ENCODE results near the gene RSPH1. TPM values are rescaled to one million over a fixed set of nuclear protein-coding genes. Genes with fewer than 3 reads are reported as not detected.

RSPH1 gene
- total RNA-seq (2022): 0.51 and 0.52 TPM in 2 replicates
- percentile 29 among the genes with signal in this experiment for Bru-seq, nascent RNA
- percentile 24 among the genes with signal in this experiment for BruChase-seq, experiment 1, labeled RNA remaining after a 6-hour chase
- BruChase-seq, experiment 2, labeled RNA remaining after a 2-hour chase: percentile 30 among the genes with signal in this experiment
- long read RNA-seq, partial matches to known transcripts: 0 of 2 reads
- long read RNA-seq, other reads (novel, unspliced or antisense): 1 of 2 reads

DNA sequence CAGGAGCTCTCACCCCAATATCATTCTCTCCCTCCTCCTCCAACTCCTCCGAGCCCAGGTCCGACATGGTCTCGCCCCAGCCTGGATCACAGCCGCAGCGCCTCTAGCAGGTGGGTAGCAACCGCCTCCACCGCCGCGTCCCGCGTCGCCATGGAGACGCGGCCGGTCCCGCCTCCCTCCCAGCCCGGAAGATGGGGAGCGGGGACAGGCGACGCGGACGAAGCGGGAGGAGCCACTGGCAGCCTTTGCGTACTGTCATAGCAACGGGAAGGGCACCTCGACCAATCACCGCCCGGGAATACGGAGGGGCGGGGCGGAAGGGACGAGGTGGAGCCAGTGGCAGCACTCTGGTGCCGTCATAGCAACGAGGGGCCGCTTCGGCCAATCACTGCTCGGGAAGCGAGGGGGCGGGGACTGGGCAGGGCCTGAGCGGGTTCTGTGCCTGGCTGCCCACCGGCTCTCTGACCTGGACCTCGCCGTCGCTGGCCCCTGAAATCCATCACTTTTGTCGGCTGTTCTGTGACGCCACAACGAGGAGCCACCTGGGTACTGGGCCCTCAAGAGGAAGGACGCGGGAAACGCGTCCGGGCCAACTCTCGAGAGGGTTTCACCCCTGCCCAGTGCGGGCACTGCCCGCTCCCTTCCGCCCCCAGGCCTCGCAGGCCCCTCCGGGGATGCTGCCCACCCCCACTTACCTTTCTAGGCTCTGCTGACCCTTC is at the start of gene RSPH1:
Gene RSPH1, minus strand, starts transcription at position 105 of the 719 bp plus-strand sequence. Its CDS starts 38 bp downstream, at position 67.
- TF ChIP-seq CTCF (IDR thresholded peaks at IDR 0.05; ENCODE audit: unreplicated experiment): no peak
- CTCF ChIA-PET: interaction anchor here (0.6 to 1.8 kb wide), 4 partner anchors 9 to 596 kb away, joined by 3 to 8 read pairs (median 4); no protein-coding TSS in a partner anchor
- Mint-ChIP-seq H3K4me1 (ENCODE audit: insufficient read depth, unreplicated experiment) (peaks cover 7% of the 10 kb centered on the region), H3K36me3 (ENCODE audit: insufficient read depth, unreplicated experiment) (no peaks in the 10 kb centered on the region), H3K9me3 (ENCODE audit: unreplicated experiment) (no peaks in the 10 kb centered on the region), H3K4me3 (ENCODE audit: unreplicated experiment) (peak within 1 kb of the TSS; percentile 85), H3K27me3 (ENCODE audit: insufficient read depth, unreplicated experiment) (no peaks in the 10 kb centered on the region), H3K27ac (ENCODE audit: low read depth, unreplicated experiment) (peak within 1 kb of the TSS; percentile 90)
- BruUV-seq (replicated peaks): no TSS peak
- intact Hi-C loops (cut with micrococcal nuclease): no loop called here
- POLR2A ChIA-PET: interaction anchor here (0.6 to 2.8 kb wide), 7 partner anchors 8 to 297 kb away, joined by 3 to 29 read pairs (median 4); partner anchors contain the start of gene SLC37A1
- peak; percentile 99 for DNase-seq (ENCODE audit: unreplicated experiment)

GRCh38 chr21:42545745-42546144 is 49.7 kb upstream of the RSPH1 start:
- POLR2A ChIA-PET: no interaction called here
- Mint-ChIP-seq H3K36me3 (ENCODE audit: insufficient read depth, unreplicated experiment) (peaks cover 20% of the 10 kb centered on the region), H3K27ac (ENCODE audit: low read depth, unreplicated experiment) (no peak overlapping the region), H3K9me3 (ENCODE audit: unreplicated experiment) (no peaks in the 10 kb centered on the region), H3K4me1 (ENCODE audit: insufficient read depth, unreplicated experiment) (no peaks in the 10 kb centered on the region), H3K4me3 (ENCODE audit: unreplicated experiment) (no peak overlapping the region), H3K27me3 (ENCODE audit: insufficient read depth, unreplicated experiment) (no peaks in the 10 kb centered on the region)
- CTCF ChIA-PET: no interaction called here
- no peak for DNase-seq (ENCODE audit: unreplicated experiment)
- intact Hi-C loops (cut with micrococcal nuclease): no loop called here
- TF ChIP-seq CTCF (IDR thresholded peaks at IDR 0.05; ENCODE audit: unreplicated experiment): no peak
- BruUV-seq (replicated peaks): no TSS peak

GRCh38 chr21:42545317-42545716 is 49.3 kb upstream of the RSPH1 start:
- no peaks in the 10 kb centered on the region for H3K4me1 Mint-ChIP-seq (ENCODE audit: insufficient read depth, unreplicated experiment)
- no peak for TF ChIP-seq CTCF (IDR thresholded peaks at IDR 0.05; ENCODE audit: unreplicated experiment)
- H3K4me3 Mint-ChIP-seq (ENCODE audit: unreplicated experiment): no peak overlapping the region
- no TSS peak for BruUV-seq (replicated peaks)
- intact Hi-C loops (cut with micrococcal nuclease): no loop called here
- no peak overlapping the region for H3K27ac Mint-ChIP-seq (ENCODE audit: low read depth, unreplicated experiment)
- H3K27me3 Mint-ChIP-seq (ENCODE audit: insufficient read depth, unreplicated experiment): no peaks in the 10 kb centered on the region
- ChIA-PET POLR2A (interaction anchor here (0.8 kb wide), 1 partner anchor 9 kb away, joined by 4 read pairs; no protein-coding TSS in a partner anchor), CTCF (no interaction called here)
- DNase-seq (ENCODE audit: unreplicated experiment): no peak
- H3K36me3 Mint-ChIP-seq (ENCODE audit: insufficient read depth, unreplicated experiment): peaks cover 20% of the 10 kb centered on the region
- no peaks in the 10 kb centered on the region for H3K9me3 Mint-ChIP-seq (ENCODE audit: unreplicated experiment)

DNA sequence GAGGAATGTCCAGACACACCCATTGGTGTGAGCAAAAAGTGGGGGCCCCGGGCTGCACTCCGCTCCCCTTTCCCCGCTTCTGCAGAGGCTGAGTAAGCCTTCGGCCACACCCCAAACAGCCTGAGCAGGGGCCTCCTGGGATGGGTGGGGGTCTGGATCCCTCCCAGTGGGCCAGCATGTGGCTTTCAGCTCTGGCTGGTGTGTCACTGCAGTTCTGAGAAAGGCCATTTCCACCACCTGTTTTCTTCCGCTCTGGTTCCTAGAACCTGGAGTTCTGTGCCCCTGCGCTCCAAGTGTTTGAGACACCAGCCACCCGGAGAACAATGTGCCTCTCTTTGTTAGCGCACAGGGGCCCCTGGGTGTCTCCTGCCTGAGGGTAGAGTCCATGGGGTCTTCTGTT is 48.5 kb upstream of the RSPH1 start:
- H3K4me1 Mint-ChIP-seq (ENCODE audit: insufficient read depth, unreplicated experiment): no peaks in the 10 kb centered on the region
- POLR2A ChIA-PET: interaction anchor here (0.8 kb wide), 1 partner anchor 8 kb away, joined by 4 read pairs; no protein-coding TSS in a partner anchor
- no peak overlapping the region for H3K4me3 Mint-ChIP-seq (ENCODE audit: unreplicated experiment)
- H3K36me3 Mint-ChIP-seq (ENCODE audit: insufficient read depth, unreplicated experiment): peaks cover 15% of the 10 kb centered on the region
- H3K27ac Mint-ChIP-seq (ENCODE audit: low read depth, unreplicated experiment): no peak overlapping the region
- no TSS peak for BruUV-seq (replicated peaks)
- H3K9me3 Mint-ChIP-seq (ENCODE audit: unreplicated experiment): no peaks in the 10 kb centered on the region
- no peak for TF ChIP-seq CTCF (IDR thresholded peaks at IDR 0.05; ENCODE audit: unreplicated experiment)
- CTCF ChIA-PET: interaction anchor here (0.5 kb wide), 1 partner anchor 400 kb away, joined by 3 read pairs; no protein-coding TSS in a partner anchor
- no peaks in the 10 kb centered on the region for H3K27me3 Mint-ChIP-seq (ENCODE audit: insufficient read depth, unreplicated experiment)
- intact Hi-C loops (cut with micrococcal nuclease): no loop called here
- no peak for DNase-seq (ENCODE audit: unreplicated experiment)
